GM12878 (cell line): Measurements from ENCODE around the gene MAPK8IP3.

ENCODE experiments used
- EP300 ChIP-seq, 2 experiments: fragments of 150-350 bp in 1 of 2; IDR thresholded peaks; 2 replicates each; pipeline ENCODE4 v1.6.1; 2011 to 2012; ENCODE audit warnings: low read depth in 2 of 2, low read length in 2 of 2, borderline replicate concordance in 1 of 2, improper control_type of control experiment in 1 of 2, inconsistent platforms in 1 of 2; ENCODE audit not compliant: control insufficient read depth in 1 of 2
- ESRRA ChIP-seq: IDR thresholded peaks from 2 replicates; pipeline ENCODE4 v1.6.1; 2012; ENCODE audit warnings: mild to moderate bottlenecking, low read length, improper control_type of control experiment
- IKZF1 ChIP-seq: fragments of 450-650 bp; conservative IDR thresholded peaks from 2 replicates; pipeline ENCODE4 v1.6.1; 2017; ENCODE audit warnings: antibody characterized with exemption, mild to moderate bottlenecking
- JUND ChIP-seq: IDR thresholded peaks from 2 replicates; pipeline ENCODE4 v1.6.1; 2012; ENCODE audit warnings: low read depth, mild to moderate bottlenecking, low read length, improper control_type of control experiment, moderate library complexity
- POLR2A ChIP-seq: IDR thresholded peaks from 2 replicates; pipeline ENCODE4 v1.6.1; 2011; ENCODE audit warnings: low read depth, mild to moderate bottlenecking, low read length
- RFX5 ChIP-seq: IDR thresholded peaks from 2 replicates; pipeline ENCODE4 v1.6.1; 2011; ENCODE audit warnings: low read depth, low read length, improper control_type of control experiment
- YY1 ChIP-seq: IDR thresholded peaks from 2 replicates; pipeline ENCODE4 v1.6.1; 2011; ENCODE audit warnings: low read depth, mild to moderate bottlenecking, low read length
- ZNF207 ChIP-seq: fragments of 450-650 bp; IDR thresholded peaks from 2 replicates; pipeline ENCODE4 v1.6.1; 2014; ENCODE audit warnings: antibody characterized with exemption, mild to moderate bottlenecking, borderline replicate concordance
- TF ChIP-seq, protein P1 (sequence below), 3 experiments: IDR thresholded peaks in 2 of 3; conservative IDR thresholded peaks in 1 of 3; 2 replicates each; pipeline ENCODE4 v1.5.1; 2011; ENCODE audit warnings: low read depth in 3 of 3, low read length in 3 of 3, mild to moderate bottlenecking in 3 of 3, control low read depth in 2 of 3, moderate library complexity in 2 of 3, inconsistent platforms in 1 of 3, mixed read lengths in 1 of 3; ENCODE audit not compliant: control insufficient read depth in 2 of 3, insufficient read depth in 1 of 3; ENCODE audit errors: extremely low read depth in 1 of 3

GRCh38 chr16:1713933-1714332 lies 7.9 kb downstream of the MAPK8IP3 start:
- TF ChIP-seq IKZF1 (no peak), ZNF207 (no peak), YY1 (peak; percentile 78), POLR2A (peak; percentile 80), EP300 (IDR thresholded peaks at IDR 0.05; ENCODE audit: borderline replicate concordance in 1 of 2, control insufficient read depth in 1 of 2, low read depth in 2 of 2, low read length in 2 of 2) (no peak), RFX5 (no peak), JUND (no peak), ESRRA (no peak)
- TF ChIP-seq, protein P1, sequence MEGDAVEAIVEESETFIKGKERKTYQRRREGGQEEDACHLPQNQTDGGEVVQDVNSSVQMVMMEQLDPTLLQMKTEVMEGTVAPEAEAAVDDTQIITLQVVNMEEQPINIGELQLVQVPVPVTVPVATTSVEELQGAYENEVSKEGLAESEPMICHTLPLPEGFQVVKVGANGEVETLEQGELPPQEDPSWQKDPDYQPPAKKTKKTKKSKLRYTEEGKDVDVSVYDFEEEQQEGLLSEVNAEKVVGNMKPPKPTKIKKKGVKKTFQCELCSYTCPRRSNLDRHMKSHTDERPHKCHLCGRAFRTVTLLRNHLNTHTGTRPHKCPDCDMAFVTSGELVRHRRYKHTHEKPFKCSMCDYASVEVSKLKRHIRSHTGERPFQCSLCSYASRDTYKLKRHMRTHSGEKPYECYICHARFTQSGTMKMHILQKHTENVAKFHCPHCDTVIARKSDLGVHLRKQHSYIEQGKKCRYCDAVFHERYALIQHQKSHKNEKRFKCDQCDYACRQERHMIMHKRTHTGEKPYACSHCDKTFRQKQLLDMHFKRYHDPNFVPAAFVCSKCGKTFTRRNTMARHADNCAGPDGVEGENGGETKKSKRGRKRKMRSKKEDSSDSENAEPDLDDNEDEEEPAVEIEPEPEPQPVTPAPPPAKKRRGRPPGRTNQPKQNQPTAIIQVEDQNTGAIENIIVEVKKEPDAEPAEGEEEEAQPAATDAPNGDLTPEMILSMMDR (IDR thresholded peaks at IDR 0.05 in 2 of 3, conservative IDR thresholded peaks at IDR 0.05 in 1 of 3; ENCODE audit: control insufficient read depth in 2 of 3, extremely low read depth in 1 of 3, insufficient read depth in 1 of 3, low read depth in 3 of 3, low read length in 3 of 3), result no peak
